Gastrocnemius medialis (tissue), 4 donors: ENCODE results near the gene SACS. TPM values are rescaled to one million over a fixed set of nuclear protein-coding genes. Genes with fewer than 3 reads are reported as not detected.
A peak's percentile ranks its signal among the peaks of the same experiment; 100 is the strongest.

Experiments
- ATAC-seq, 2 donors: fragments of 150-250 bp; one replicate each; pipeline ENCODE4 v1.9.1; 2016
- DNase-seq, 2 donors: peaks; one replicate each; pipeline ENCODE4 v3.0.0-alpha.2; 2019
- H3K27ac ChIP-seq, 4 donors: fragments of 200-600 bp; sonication (generic); 1 replicate in 1 of 4; 2 replicates in 3 of 4; pipeline ENCODE4 v1.5.1; 2016 to 2018; ENCODE audit warnings: mild to moderate bottlenecking in 2 of 4, moderate library complexity in 1 of 4
- H3K27me3 ChIP-seq, 3 donors: fragments of 200-600 bp; sonication (generic) in 2 of 3; 1 replicate in 1 of 3; 2 replicates in 2 of 3; pipeline versions ENCODE4 v1.5.1 to v1.6.0; 2016 to 2019; ENCODE audit warnings: mild to moderate bottlenecking in 1 of 3, moderate library complexity in 1 of 3
- H3K36me3 ChIP-seq, 2 donors: fragments of 200-600 bp; sonication (generic) in 1 of 2; one replicate each; pipeline ENCODE4 v1.5.1; 2017 to 2018
- H3K4me1 ChIP-seq, 2 donors: fragments of 200-600 bp; sonication (generic) in 1 of 2; one replicate each; pipeline ENCODE4 v1.5.1; 2016 to 2017; ENCODE audit warnings: mild to moderate bottlenecking in 2 of 2
- H3K4me3 ChIP-seq, 4 donors: fragments of 200-600 bp; sonication (generic) in 3 of 4; 1 replicate in 1 of 4; 2 replicates in 3 of 4; pipeline ENCODE4 v1.5.1; 2016 to 2019; ENCODE audit warnings: mild to moderate bottlenecking in 2 of 4
- H3K9me3 ChIP-seq, 3 donors: fragments of 200-600 bp; sonication (generic) in 2 of 3; 1 replicate in 1 of 3; 2 replicates in 2 of 3; pipeline ENCODE4 v1.5.1; 2016 to 2019
- POLR2A ChIP-seq, 2 donors: fragments of 450-650 bp; IDR thresholded peaks; one replicate each; pipeline ENCODE4 v1.6.1; 2017; ENCODE audit warnings: antibody characterized with exemption in 2 of 2, mild to moderate bottlenecking in 2 of 2, moderate library complexity in 2 of 2
- in situ Hi-C, 4 donors: fragments of 200-750 bp; cut with MboI; loops; one replicate each; pipeline versions ENCODE4 v1.15.0 to v1.8.0; 2017; ENCODE audit warnings: low sequenced_read_pairs in 4 of 4
- intact Hi-C: fragments of 100-400 bp; cut with DNase I; formaldehyde crosslinking; loops from one replicate; pipeline ENCODE4 v1.15.1; 2023; ENCODE audit warnings: low total_unique reads
- total RNA-seq, 4 donors: library from RNA; depleted of rRNA; stranded (reverse); fragments of >200 nt; gene quantifications; one replicate each; pipeline versions ENCODE4 v1.1.0 to v1.2.3, GENCODE V29; 2016
- TF ChIP-seq, protein P1 (sequence below), 5 experiments: fragments of 450-650 bp in 3 of 5; fragments of 200-600 bp in 2 of 5; sonication (generic) in 2 of 5; IDR thresholded peaks in 4 of 5; conservative IDR thresholded peaks in 1 of 5; 1 replicate in 4 of 5; 2 replicates in 1 of 5; pipeline ENCODE4 v1.5.1; 2016 to 2019; ENCODE audit warnings: antibody characterized with exemption in 5 of 5, mild to moderate bottlenecking in 3 of 5, moderate library complexity in 3 of 5

Gene SACS
- total RNA-seq, 4 donors from 2014 or later, result 23.8 to 36.5 (median 31.8) TPM

DNA sequence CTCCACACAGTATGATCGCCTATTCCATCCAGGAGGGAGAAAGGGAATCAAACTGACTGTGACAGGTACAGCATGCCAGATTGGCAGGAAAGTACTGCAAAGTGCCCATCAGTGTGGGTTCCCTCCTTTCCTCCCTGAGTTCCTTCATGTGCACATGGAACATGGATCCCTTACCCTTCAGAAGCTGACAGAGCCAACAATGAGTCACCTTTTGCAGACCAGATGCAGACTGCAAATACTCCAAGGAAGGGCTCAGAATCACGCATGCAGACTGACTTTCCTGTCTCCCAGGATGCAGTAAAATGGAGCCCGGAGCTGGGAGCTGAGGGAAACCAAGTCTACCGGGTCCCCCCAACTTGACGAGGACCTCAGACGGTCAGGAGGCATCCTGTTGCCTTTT, 41.8 kb downstream of the SACS start:
- peaks cover 24 to 41% of the 10 kb centered on the region in 2 donors for H3K4me1 ChIP-seq
- peak overlapping the region; percentile 62 to 76 (median 66) for H3K27ac ChIP-seq
- in situ Hi-C loops (no loop called here), intact Hi-C loops (no loop called here)
- DNase-seq (no peak), ATAC-seq (peak in 1 of 2 donors; percentile 79)
- no peaks in the 10 kb centered on the region for H3K36me3 ChIP-seq
- no peak for TF ChIP-seq POLR2A (IDR thresholded peaks at IDR 0.05)
- TF ChIP-seq, protein P1, sequence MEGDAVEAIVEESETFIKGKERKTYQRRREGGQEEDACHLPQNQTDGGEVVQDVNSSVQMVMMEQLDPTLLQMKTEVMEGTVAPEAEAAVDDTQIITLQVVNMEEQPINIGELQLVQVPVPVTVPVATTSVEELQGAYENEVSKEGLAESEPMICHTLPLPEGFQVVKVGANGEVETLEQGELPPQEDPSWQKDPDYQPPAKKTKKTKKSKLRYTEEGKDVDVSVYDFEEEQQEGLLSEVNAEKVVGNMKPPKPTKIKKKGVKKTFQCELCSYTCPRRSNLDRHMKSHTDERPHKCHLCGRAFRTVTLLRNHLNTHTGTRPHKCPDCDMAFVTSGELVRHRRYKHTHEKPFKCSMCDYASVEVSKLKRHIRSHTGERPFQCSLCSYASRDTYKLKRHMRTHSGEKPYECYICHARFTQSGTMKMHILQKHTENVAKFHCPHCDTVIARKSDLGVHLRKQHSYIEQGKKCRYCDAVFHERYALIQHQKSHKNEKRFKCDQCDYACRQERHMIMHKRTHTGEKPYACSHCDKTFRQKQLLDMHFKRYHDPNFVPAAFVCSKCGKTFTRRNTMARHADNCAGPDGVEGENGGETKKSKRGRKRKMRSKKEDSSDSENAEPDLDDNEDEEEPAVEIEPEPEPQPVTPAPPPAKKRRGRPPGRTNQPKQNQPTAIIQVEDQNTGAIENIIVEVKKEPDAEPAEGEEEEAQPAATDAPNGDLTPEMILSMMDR (IDR thresholded peaks at IDR 0.05 in 4 of 5, conservative IDR thresholded peaks at IDR 0.05 in 1 of 5), result no peak
- no peaks in the 10 kb centered on the region for H3K9me3 ChIP-seq
- H3K27me3 ChIP-seq, result no peaks in the 10 kb centered on the region
- no peak overlapping the region for H3K4me3 ChIP-seq

GRCh38 chr13:23386533-23386932, 47.0 kb downstream of the SACS start:
- no peak for DNase-seq
- Histone ChIP-seq H3K4me1 (peaks cover 17 to 39% of the 10 kb centered on the region in 2 donors), H3K27ac (no peak overlapping the region), H3K36me3 (no peaks in the 10 kb centered on the region), H3K9me3 (no peaks in the 10 kb centered on the region), H3K27me3 (no peaks in the 10 kb centered on the region), H3K4me3 (no peak overlapping the region)
- intact Hi-C loops, result no loop called here
- ATAC-seq, result no peak
- in situ Hi-C loops, result loop anchor here in 1 of 4 donors (10.0 kb wide), 1 partner anchor 188 kb away; the partner anchor contains the start of gene TNFRSF19
- TF ChIP-seq, protein P1 (IDR thresholded peaks at IDR 0.05 in 4 of 5, conservative IDR thresholded peaks at IDR 0.05 in 1 of 5), result no peak
- TF ChIP-seq POLR2A (IDR thresholded peaks at IDR 0.05), result no peak

GRCh38 chr13:23385931-23386330, 47.6 kb downstream of the SACS start:
- H3K4me3 ChIP-seq, result no peak overlapping the region
- no peaks in the 10 kb centered on the region for H3K9me3 ChIP-seq
- DNase-seq (no peak), ATAC-seq (no peak)
- no peak overlapping the region for H3K27ac ChIP-seq
- H3K4me1 ChIP-seq, result peaks cover 17 to 37% of the 10 kb centered on the region in 2 donors
- H3K27me3 ChIP-seq, result no peaks in the 10 kb centered on the region
- no peaks in the 10 kb centered on the region for H3K36me3 ChIP-seq
- intact Hi-C loops, result no loop called here
- TF ChIP-seq, protein P1 (IDR thresholded peaks at IDR 0.05 in 4 of 5, conservative IDR thresholded peaks at IDR 0.05 in 1 of 5), result no peak
- TF ChIP-seq POLR2A (IDR thresholded peaks at IDR 0.05), result no peak
- in situ Hi-C loops, result loop anchor here in 1 of 4 donors (10.0 kb wide), 1 partner anchor 189 kb away; the partner anchor contains the start of gene TNFRSF19

- H3K27ac ChIP-seq, result no peak overlapping the region
- H3K9me3 ChIP-seq, result no peaks in the 10 kb centered on the region
- DNase-seq, result no peak
- intact Hi-C loops (no loop called here), in situ Hi-C loops (loop anchor here in 1 of 4 donors (10.0 kb wide), 1 partner anchor 191 kb away; the partner anchor contains the start of gene TNFRSF19)
- no peaks in the 10 kb centered on the region for H3K36me3 ChIP-seq
- no peaks in the 10 kb centered on the region for H3K27me3 ChIP-seq
- H3K4me3 ChIP-seq, result no peak overlapping the region
- peaks cover 10 to 26% of the 10 kb centered on the region in 2 donors for H3K4me1 ChIP-seq
- no peak for TF ChIP-seq POLR2A (IDR thresholded peaks at IDR 0.05)
- TF ChIP-seq, protein P1 (IDR thresholded peaks at IDR 0.05 in 4 of 5, conservative IDR thresholded peaks at IDR 0.05 in 1 of 5), result no peak
- no peak for ATAC-seq
These were observed 49.4 kb downstream of the SACS start for GRCh38 chr13:23384111-23384510.

GRCh38 chr13:23383151-23383550, 50.4 kb downstream of the SACS start:
- in situ Hi-C loops, result loop anchor here in 1 of 4 donors (10.0 kb wide), 1 partner anchor 192 kb away; the partner anchor contains the start of gene TNFRSF19
- Histone ChIP-seq H3K4me1 (peaks cover 18 to 21% of the 10 kb centered on the region in 2 donors), H3K27me3 (no peaks in the 10 kb centered on the region), H3K36me3 (no peaks in the 10 kb centered on the region), H3K4me3 (no peak overlapping the region), H3K27ac (no peak overlapping the region), H3K9me3 (no peaks in the 10 kb centered on the region)
- intact Hi-C loops, result no loop called here
- ATAC-seq (no peak), DNase-seq (no peak)
- no peak for TF ChIP-seq POLR2A (IDR thresholded peaks at IDR 0.05)
- TF ChIP-seq, protein P1 (IDR thresholded peaks at IDR 0.05 in 4 of 5, conservative IDR thresholded peaks at IDR 0.05 in 1 of 5), result no peak
